Neural cell (in vitro differentiated cells): ENCODE measurements around the gene LMO1. TPM values are rescaled to one million over a fixed set of nuclear protein-coding genes. Genes with fewer than 3 reads are reported as not detected.

Source experiments
- H2AFZ ChIP-seq: fragments of 200-600, 300-800 bp; sonication (generic), shearing (Covaris generic); 2 replicates; pipeline ENCODE4 v1.6.0; 2014; ENCODE audit warnings: low read depth, mild to moderate bottlenecking, antibody characterized with exemption, low read length, moderate library complexity
- H3F3A ChIP-seq: fragments of 200-600 bp; shearing (Covaris generic); 2 replicates; pipeline ENCODE4 v1.6.1; 2016; ENCODE audit warnings: mild to moderate bottlenecking, moderate library complexity, mixed read lengths, antibody characterized with exemption, low read length; ENCODE audit not compliant: insufficient read depth, poor library complexity, severe bottlenecking
- H3K27ac ChIP-seq: fragments of 200-600, 300-800 bp; sonication (generic), shearing (Covaris generic); 2 replicates; pipeline ENCODE4 v1.5.1; 2014; ENCODE audit warnings: mild to moderate bottlenecking, low read length, moderate library complexity
- H3K27me3 ChIP-seq: fragments of 300-800, 200-600 bp; sonication (generic), shearing (Covaris generic); 2 replicates; pipeline ENCODE4 v1.6.0; 2014; ENCODE audit warnings: mild to moderate bottlenecking, low read depth, low read length, moderate library complexity; ENCODE audit not compliant: insufficient read depth
- H3K36me3 ChIP-seq: fragments of 300-800, 200-600 bp; sonication (generic), shearing (Covaris generic); 2 replicates; pipeline ENCODE4 v1.5.1; 2014; ENCODE audit warnings: mild to moderate bottlenecking, antibody characterized with exemption, low read length, moderate library complexity; ENCODE audit not compliant: insufficient read depth
- H3K4me2 ChIP-seq: fragments of 300-800, 200-600 bp; sonication (generic), shearing (Covaris generic); 2 replicates; pipeline ENCODE4 v1.6.0; 2014; ENCODE audit warnings: mild to moderate bottlenecking, low read length
- H3K4me3 ChIP-seq: fragments of 300-800, 200-600 bp; sonication (generic), shearing (Covaris generic); 2 replicates; pipeline ENCODE4 v1.5.1; 2014; ENCODE audit warnings: mild to moderate bottlenecking, low read length, moderate library complexity
- H3K79me2 ChIP-seq: fragments of 200-600 bp; shearing (Covaris generic); replicated peaks from 2 replicates; pipeline ENCODE4 v1.6.0; 2014; ENCODE audit warnings: mild to moderate bottlenecking, low read length, moderate library complexity; ENCODE audit not compliant: insufficient read depth
- H3K9ac ChIP-seq: fragments of 300-800, 200-600 bp; sonication (generic), shearing (Covaris generic); 2 replicates; pipeline ENCODE4 v1.6.1; 2016; ENCODE audit warnings: mild to moderate bottlenecking, low read length, mixed read lengths
- H3K9me2 ChIP-seq: fragments of 200-600 bp; shearing (Covaris generic); 2 replicates; pipeline ENCODE4 v1.6.1; 2016; ENCODE audit warnings: mild to moderate bottlenecking, low read length, mixed read lengths; ENCODE audit not compliant: insufficient read depth
- H3K9me3 ChIP-seq: fragments of 200-600, 300-800 bp; sonication (generic), shearing (Covaris generic); 2 replicates; pipeline ENCODE4 v1.6.1; 2016; ENCODE audit warnings: mild to moderate bottlenecking, mixed run types, low read length, moderate library complexity, mixed read lengths
- H4K20me1 ChIP-seq: fragments of 200-600 bp; shearing (Covaris generic); 2 replicates; pipeline ENCODE4 v1.6.1; 2016; ENCODE audit warnings: mild to moderate bottlenecking, mixed run types; ENCODE audit not compliant: insufficient read depth
- EP300 ChIP-seq: fragments of 450-650 bp; conservative IDR thresholded peaks from 2 replicates; pipeline ENCODE4 v1.6.1; 2014; ENCODE audit warnings: antibody characterized with exemption, mild to moderate bottlenecking, moderate library complexity; ENCODE audit not compliant: poor library complexity, severe bottlenecking
- EZH2 ChIP-seq: fragments of 200-600, 300-800 bp; shearing (Covaris generic), sonication (generic); IDR thresholded peaks from 2 replicates; pipeline ENCODE4 v1.6.1; 2014; ENCODE audit warnings: antibody characterized with exemption, low read length, borderline replicate concordance, mild to moderate bottlenecking; ENCODE audit not compliant: insufficient read depth, poor library complexity, severe bottlenecking
- MXI1 ChIP-seq: fragments of 450-650 bp; conservative IDR thresholded peaks from 2 replicates; pipeline ENCODE4 v1.6.1; 2014; ENCODE audit warnings: antibody characterized with exemption, mild to moderate bottlenecking; ENCODE audit not compliant: poor library complexity, severe bottlenecking
- POLR2AphosphoS5 ChIP-seq: IDR thresholded peaks from 2 replicates; pipeline ENCODE4 v1.6.1; 2012
- RAD21 ChIP-seq: fragments of 450-650 bp; conservative IDR thresholded peaks from 2 replicates; pipeline ENCODE4 v1.6.1; 2014; ENCODE audit warnings: antibody characterized with exemption, mild to moderate bottlenecking, moderate library complexity
- SMC3 ChIP-seq: fragments of 450-650 bp; conservative IDR thresholded peaks from 2 replicates; pipeline ENCODE4 v1.6.1; 2014; ENCODE audit warnings: antibody characterized with exemption, mild to moderate bottlenecking, moderate library complexity; ENCODE audit not compliant: poor library complexity
- TAF1 ChIP-seq: IDR thresholded peaks from 2 replicates; pipeline ENCODE4 v1.6.1; 2012; ENCODE audit warnings: low read depth
- polyA plus RNA-seq: library from polyadenylated mRNA; depleted of rRNA; stranded (reverse); fragments of >200 nt; gene quantifications from 2 replicates; pipeline ENCODE4 v1.2.3, GENCODE V29; 2014
- TF ChIP-seq, protein P1 (sequence below): IDR thresholded peaks from 2 replicates; pipeline ENCODE4 v1.6.1; 2012; ENCODE audit warnings: borderline replicate concordance
- TF ChIP-seq, protein P2 (sequence below): fragments of 450-650 bp; IDR thresholded peaks from 2 replicates; pipeline ENCODE4 v1.5.1; 2014; ENCODE audit warnings: antibody characterized with exemption, mild to moderate bottlenecking, moderate library complexity; ENCODE audit not compliant: poor library complexity, severe bottlenecking

The LMO1 gene
- polyA plus RNA-seq, 1 donor from 2014 or later, result 4.4 TPM

DNA sequence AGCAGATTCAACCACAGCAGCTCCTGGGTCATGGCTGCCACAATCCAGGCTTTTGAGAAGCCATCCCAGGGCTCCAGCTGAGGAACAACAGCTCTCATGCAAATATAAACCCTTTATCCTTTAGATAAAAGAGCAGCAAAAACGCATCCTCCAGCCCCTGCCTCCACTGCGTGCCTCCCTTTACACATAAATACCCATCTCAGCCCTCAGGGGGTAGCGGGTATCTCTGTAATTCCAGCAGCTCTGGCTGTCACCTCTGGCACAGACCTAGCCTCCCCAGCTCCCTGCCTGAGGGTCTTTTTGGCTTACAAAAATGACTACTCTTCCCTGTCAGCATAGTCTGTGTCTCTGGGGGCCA, 21.6 kb downstream of the LMO1 start:
- no peaks in the 10 kb centered on the region for H3F3A ChIP-seq
- no peak overlapping the region for H3K4me2 ChIP-seq
- H3K9ac ChIP-seq, result no peak overlapping the region
- H3K79me2 ChIP-seq, result peaks cover 8% of the 10 kb centered on the region
- no peaks in the 10 kb centered on the region for H3K9me2 ChIP-seq
- no peak overlapping the region for H2AFZ ChIP-seq
- H3K27me3 ChIP-seq, result no peaks in the 10 kb centered on the region
- no peaks in the 10 kb centered on the region for H3K9me3 ChIP-seq
- no peak for TF ChIP-seq POLR2AphosphoS5
- TF ChIP-seq SMC3, result no peak
- no peak for TF ChIP-seq EZH2
- TF ChIP-seq TAF1, result no peak
- TF ChIP-seq, protein P1, sequence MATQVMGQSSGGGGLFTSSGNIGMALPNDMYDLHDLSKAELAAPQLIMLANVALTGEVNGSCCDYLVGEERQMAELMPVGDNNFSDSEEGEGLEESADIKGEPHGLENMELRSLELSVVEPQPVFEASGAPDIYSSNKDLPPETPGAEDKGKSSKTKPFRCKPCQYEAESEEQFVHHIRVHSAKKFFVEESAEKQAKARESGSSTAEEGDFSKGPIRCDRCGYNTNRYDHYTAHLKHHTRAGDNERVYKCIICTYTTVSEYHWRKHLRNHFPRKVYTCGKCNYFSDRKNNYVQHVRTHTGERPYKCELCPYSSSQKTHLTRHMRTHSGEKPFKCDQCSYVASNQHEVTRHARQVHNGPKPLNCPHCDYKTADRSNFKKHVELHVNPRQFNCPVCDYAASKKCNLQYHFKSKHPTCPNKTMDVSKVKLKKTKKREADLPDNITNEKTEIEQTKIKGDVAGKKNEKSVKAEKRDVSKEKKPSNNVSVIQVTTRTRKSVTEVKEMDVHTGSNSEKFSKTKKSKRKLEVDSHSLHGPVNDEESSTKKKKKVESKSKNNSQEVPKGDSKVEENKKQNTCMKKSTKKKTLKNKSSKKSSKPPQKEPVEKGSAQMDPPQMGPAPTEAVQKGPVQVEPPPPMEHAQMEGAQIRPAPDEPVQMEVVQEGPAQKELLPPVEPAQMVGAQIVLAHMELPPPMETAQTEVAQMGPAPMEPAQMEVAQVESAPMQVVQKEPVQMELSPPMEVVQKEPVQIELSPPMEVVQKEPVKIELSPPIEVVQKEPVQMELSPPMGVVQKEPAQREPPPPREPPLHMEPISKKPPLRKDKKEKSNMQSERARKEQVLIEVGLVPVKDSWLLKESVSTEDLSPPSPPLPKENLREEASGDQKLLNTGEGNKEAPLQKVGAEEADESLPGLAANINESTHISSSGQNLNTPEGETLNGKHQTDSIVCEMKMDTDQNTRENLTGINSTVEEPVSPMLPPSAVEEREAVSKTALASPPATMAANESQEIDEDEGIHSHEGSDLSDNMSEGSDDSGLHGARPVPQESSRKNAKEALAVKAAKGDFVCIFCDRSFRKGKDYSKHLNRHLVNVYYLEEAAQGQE, result no peak
- no peak for TF ChIP-seq RAD21
- TF ChIP-seq EP300, result no peak
- no peak for TF ChIP-seq MXI1
- TF ChIP-seq, protein P2, sequence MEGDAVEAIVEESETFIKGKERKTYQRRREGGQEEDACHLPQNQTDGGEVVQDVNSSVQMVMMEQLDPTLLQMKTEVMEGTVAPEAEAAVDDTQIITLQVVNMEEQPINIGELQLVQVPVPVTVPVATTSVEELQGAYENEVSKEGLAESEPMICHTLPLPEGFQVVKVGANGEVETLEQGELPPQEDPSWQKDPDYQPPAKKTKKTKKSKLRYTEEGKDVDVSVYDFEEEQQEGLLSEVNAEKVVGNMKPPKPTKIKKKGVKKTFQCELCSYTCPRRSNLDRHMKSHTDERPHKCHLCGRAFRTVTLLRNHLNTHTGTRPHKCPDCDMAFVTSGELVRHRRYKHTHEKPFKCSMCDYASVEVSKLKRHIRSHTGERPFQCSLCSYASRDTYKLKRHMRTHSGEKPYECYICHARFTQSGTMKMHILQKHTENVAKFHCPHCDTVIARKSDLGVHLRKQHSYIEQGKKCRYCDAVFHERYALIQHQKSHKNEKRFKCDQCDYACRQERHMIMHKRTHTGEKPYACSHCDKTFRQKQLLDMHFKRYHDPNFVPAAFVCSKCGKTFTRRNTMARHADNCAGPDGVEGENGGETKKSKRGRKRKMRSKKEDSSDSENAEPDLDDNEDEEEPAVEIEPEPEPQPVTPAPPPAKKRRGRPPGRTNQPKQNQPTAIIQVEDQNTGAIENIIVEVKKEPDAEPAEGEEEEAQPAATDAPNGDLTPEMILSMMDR, result no peak
- H3K4me3 ChIP-seq, result no peak overlapping the region
- no peak overlapping the region for H3K27ac ChIP-seq
- no peaks in the 10 kb centered on the region for H3K36me3 ChIP-seq
- no peaks in the 10 kb centered on the region for H4K20me1 ChIP-seq

DNA sequence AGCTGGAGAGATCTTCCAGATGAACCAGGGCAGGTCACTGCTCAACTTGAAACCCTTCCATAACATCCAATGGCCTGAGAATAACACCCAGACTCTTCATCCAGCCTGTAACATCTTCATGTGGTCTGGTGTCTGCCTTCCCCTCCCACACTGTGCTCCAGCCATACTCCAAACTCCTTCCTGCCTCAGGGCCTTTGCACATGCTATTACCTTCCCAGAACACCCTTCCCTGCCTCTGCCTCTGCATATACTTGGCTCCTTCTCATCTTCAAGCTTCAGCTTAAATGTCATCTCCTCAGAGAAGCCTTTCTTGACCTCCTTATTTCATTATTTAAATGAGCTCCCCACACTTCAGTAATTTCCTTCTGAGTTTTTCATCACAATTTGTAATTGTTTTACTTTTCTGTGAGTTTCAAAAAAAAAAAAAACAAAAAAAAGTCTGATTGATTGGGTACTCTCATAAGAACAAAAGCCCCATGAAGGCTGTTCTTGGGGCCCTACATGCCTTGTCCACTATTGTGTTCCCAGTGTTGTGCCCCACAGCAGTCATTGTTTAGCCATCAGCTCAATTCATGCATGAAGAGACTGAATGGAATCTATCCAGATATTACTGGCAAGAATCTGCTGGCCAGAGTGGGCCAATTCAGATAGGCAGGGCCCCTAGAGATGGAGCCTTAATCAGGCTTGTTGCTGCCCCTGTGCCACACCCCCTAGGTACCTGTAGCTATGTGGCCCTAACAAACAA, 22.1 kb downstream of the LMO1 start:
- Histone ChIP-seq H3F3A (no peaks in the 10 kb centered on the region), H3K9me3 (no peaks in the 10 kb centered on the region), H4K20me1 (no peaks in the 10 kb centered on the region), H3K9me2 (no peaks in the 10 kb centered on the region), H3K27me3 (no peaks in the 10 kb centered on the region), H3K79me2 (peaks cover 10% of the 10 kb centered on the region), H3K36me3 (no peaks in the 10 kb centered on the region), H3K9ac (no peak overlapping the region), H3K4me3 (no peak overlapping the region), H2AFZ (no peak overlapping the region), H3K4me2 (no peak overlapping the region), H3K27ac (no peak overlapping the region)
- TF ChIP-seq, protein P1, result no peak
- TF ChIP-seq SMC3 (no peak), RAD21 (no peak), MXI1 (no peak)
- TF ChIP-seq, protein P2, result no peak
